AG09309 (cell line): ENCODE data around the gene SYNE1.

Experiments used
- DNase-seq: peaks from one replicate; pipeline ENCODE4 v3.0.0-alpha.2; 2010; ENCODE audit warnings: low read depth
- H3K4me3 ChIP-seq: 2 replicates; pipeline ENCODE4 v1.5.1; 2011; ENCODE audit warnings: mild to moderate bottlenecking, low read depth, low read length, moderate library complexity; ENCODE audit not compliant: control insufficient read depth
- CTCF ChIP-seq: IDR thresholded peaks from 2 replicates; pipeline ENCODE4 v1.5.1; 2011; ENCODE audit warnings: mild to moderate bottlenecking, low read depth, low read length, inconsistent platforms; ENCODE audit not compliant: insufficient read depth, control insufficient read depth; ENCODE audit errors: missing control alignments

SYNE1 gene

GRCh38 chr6:152186840-152187239, 450.3 kb downstream of the SYNE1 start:
- TF ChIP-seq CTCF = no peak
- H3K4me3 ChIP-seq = no peak overlapping the region
- DNase-seq = no peak

GRCh38 chr6:152184917-152185574, 452.1 kb downstream of the SYNE1 start:
- no peak for TF ChIP-seq CTCF
- no peak overlapping the region for H3K4me3 ChIP-seq
- no peak for DNase-seq

GRCh38 chr6:152184573-152184916, 452.6 kb downstream of the SYNE1 start:
- no peak overlapping the region for H3K4me3 ChIP-seq
- DNase-seq = no peak
- TF ChIP-seq CTCF = no peak

- H3K4me3 ChIP-seq = no peak overlapping the region
- no peak for DNase-seq
- no peak for TF ChIP-seq CTCF
Measured at GRCh38 chr6:152180601-152181000, 456.6 kb downstream of the SYNE1 start.

- no peak for TF ChIP-seq CTCF
Measured at GRCh38 chr6:152176268-152176667, 460.9 kb downstream of the SYNE1 start.

GRCh38 chr6:152173957-152174356, 463.2 kb downstream of the SYNE1 start:
- no peak overlapping the region for H3K4me3 ChIP-seq
- TF ChIP-seq CTCF = no peak
- no peak for DNase-seq

More at GRCh38 chr6:152176268-152176667, 460.9 kb downstream of the SYNE1 start:
- DNase-seq = no peak
- H3K4me3 ChIP-seq = no peak overlapping the region
